Duodenal mucosa (tissue), 2 donors: ENCODE measurements around the gene WDR33.

Experiments
- H3K27ac ChIP-seq: one replicate; pipeline ENCODE4 v1.7.0; 2013; ENCODE audit warnings: low read depth, low read length
- H3K27me3 ChIP-seq, 2 donors: one replicate each; pipeline ENCODE4 v1.7.0; 2013; ENCODE audit warnings: low read length in 2 of 2, control low read depth in 1 of 2; ENCODE audit not compliant: insufficient read depth in 2 of 2, control insufficient read depth in 1 of 2
- H3K36me3 ChIP-seq, 2 donors: one replicate each; pipeline ENCODE4 v1.7.0; 2013; ENCODE audit warnings: low read length in 2 of 2, control low read depth in 1 of 2; ENCODE audit not compliant: insufficient read depth in 2 of 2, control insufficient read depth in 1 of 2
- H3K4me1 ChIP-seq, 2 donors: one replicate each; pipeline ENCODE4 v1.7.0; 2013; ENCODE audit warnings: low read length in 2 of 2, control low read depth in 1 of 2; ENCODE audit not compliant: insufficient read depth in 2 of 2, control insufficient read depth in 1 of 2
- H3K4me3 ChIP-seq, 2 donors: one replicate each; pipeline ENCODE4 v1.7.0; 2013; ENCODE audit warnings: low read length in 2 of 2, low read depth in 1 of 2
- H3K9ac ChIP-seq, 2 donors: one replicate each; pipeline ENCODE4 v1.7.0; 2013; ENCODE audit warnings: low read length in 2 of 2, low read depth in 1 of 2
- H3K9me3 ChIP-seq, 2 donors: one replicate each; pipeline ENCODE4 v1.7.0; 2013; ENCODE audit warnings: low read length in 2 of 2, control low read depth in 1 of 2; ENCODE audit not compliant: control insufficient read depth in 1 of 2

Gene WDR33

GRCh38 chr2:127683056-127683455 lies 127.9 kb downstream of the WDR33 start:
- H3K4me1 ChIP-seq: peaks cover 0 to 3% of the 10 kb centered on the region in 2 donors
- H3K27me3 ChIP-seq: peaks cover 0 to 12% of the 10 kb centered on the region in 2 donors
- no peak overlapping the region for H3K27ac ChIP-seq
- no peak overlapping the region for H3K9ac ChIP-seq
- H3K4me3 ChIP-seq: no peak overlapping the region
- no peaks in the 10 kb centered on the region for H3K36me3 ChIP-seq
- no peaks in the 10 kb centered on the region for H3K9me3 ChIP-seq

- no peak overlapping the region for H3K4me3 ChIP-seq
- H3K9ac ChIP-seq: no peak overlapping the region
- no peaks in the 10 kb centered on the region for H3K9me3 ChIP-seq
- H3K36me3 ChIP-seq: no peaks in the 10 kb centered on the region
- H3K27ac ChIP-seq: no peak overlapping the region
- H3K27me3 ChIP-seq: peaks cover 6 to 16% of the 10 kb centered on the region in 2 donors
- H3K4me1 ChIP-seq: peaks cover 0 to 3% of the 10 kb centered on the region in 2 donors
Observed at GRCh38 chr2:127681976-127682857, 128.8 kb downstream of the WDR33 start.

GRCh38 chr2:127681288-127681804 lies 129.6 kb downstream of the WDR33 start:
- no peaks in the 10 kb centered on the region for H3K9me3 ChIP-seq
- no peak overlapping the region for H3K27ac ChIP-seq
- H3K4me1 ChIP-seq: peaks cover 0 to 3% of the 10 kb centered on the region in 2 donors
- H3K4me3 ChIP-seq: peak overlapping the region in 1 of 2 donors; percentile 36
- H3K9ac ChIP-seq: no peak overlapping the region
- peaks cover 14 to 25% of the 10 kb centered on the region in 2 donors for H3K27me3 ChIP-seq
- no peaks in the 10 kb centered on the region for H3K36me3 ChIP-seq

- Histone ChIP-seq H3K27me3 (peaks cover 19 to 31% of the 10 kb centered on the region in 2 donors), H3K9ac (no peak overlapping the region), H3K36me3 (no peaks in the 10 kb centered on the region), H3K27ac (no peak overlapping the region), H3K4me3 (no peak overlapping the region), H3K9me3 (no peaks in the 10 kb centered on the region), H3K4me1 (peaks cover 0 to 7% of the 10 kb centered on the region in 2 donors)
Observed at GRCh38 chr2:127680706-127681287, 130.2 kb downstream of the WDR33 start.

- peaks cover 23 to 35% of the 10 kb centered on the region in 2 donors for H3K27me3 ChIP-seq
Observed at GRCh38 chr2:127679680-127680361, 131.2 kb downstream of the WDR33 start.

GRCh38 chr2:127678991-127679390 lies 132.0 kb downstream of the WDR33 start:
- Histone ChIP-seq H3K27ac (no peak overlapping the region), H3K4me3 (no peak overlapping the region), H3K9ac (no peak overlapping the region), H3K36me3 (no peaks in the 10 kb centered on the region), H3K4me1 (peaks cover 0 to 9% of the 10 kb centered on the region in 2 donors), H3K27me3 (peaks cover 30 to 42% of the 10 kb centered on the region in 2 donors), H3K9me3 (no peaks in the 10 kb centered on the region)

More at GRCh38 chr2:127679680-127680361, 131.2 kb downstream of the WDR33 start:
- no peaks in the 10 kb centered on the region for H3K9me3 ChIP-seq
- no peak overlapping the region for H3K9ac ChIP-seq
- H3K4me1 ChIP-seq: peaks cover 0 to 9% of the 10 kb centered on the region in 2 donors
- H3K36me3 ChIP-seq: no peaks in the 10 kb centered on the region
- no peak overlapping the region for H3K27ac ChIP-seq
- H3K4me3 ChIP-seq: no peak overlapping the region

GRCh38 chr2:127678531-127678930 lies 132.4 kb downstream of the WDR33 start:
- H3K4me1 ChIP-seq: peaks cover 0 to 9% of the 10 kb centered on the region in 2 donors
- H3K36me3 ChIP-seq: no peaks in the 10 kb centered on the region
- H3K27ac ChIP-seq: no peak overlapping the region
- no peak overlapping the region for H3K4me3 ChIP-seq
- H3K9ac ChIP-seq: no peak overlapping the region
- H3K27me3 ChIP-seq: peaks cover 35 to 47% of the 10 kb centered on the region in 2 donors
- H3K9me3 ChIP-seq: no peaks in the 10 kb centered on the region

GRCh38 chr2:127676906-127677305 lies 134.1 kb downstream of the WDR33 start:
- Histone ChIP-seq H3K4me3 (no peak overlapping the region), H3K27ac (no peak overlapping the region), H3K27me3 (peaks cover 41 to 59% of the 10 kb centered on the region in 2 donors), H3K36me3 (no peaks in the 10 kb centered on the region), H3K4me1 (peaks cover 0 to 9% of the 10 kb centered on the region in 2 donors), H3K9ac (no peak overlapping the region), H3K9me3 (no peaks in the 10 kb centered on the region)

GRCh38 chr2:127675331-127676261 lies 135.4 kb downstream of the WDR33 start, which contains the start of gene LIMS2:
TSS of gene LIMS2 (minus strand) at chr2:127675530. CDS start at chr2:127675024, 506 bp downstream.
- H3K9me3 ChIP-seq: no peaks in the 10 kb centered on the region
- peak within 1 kb of the TSS; percentile 52 to 55 for H3K4me3 ChIP-seq
- peaks cover 0 to 6% of the 10 kb centered on the region in 2 donors for H3K4me1 ChIP-seq
- H3K36me3 ChIP-seq: no peaks in the 10 kb centered on the region
- H3K9ac ChIP-seq: peak within 1 kb of the TSS; percentile 15 to 25
- peak within 1 kb of the TSS; percentile 10 for H3K27ac ChIP-seq
- H3K27me3 ChIP-seq: peaks cover 45 to 63% of the 10 kb centered on the region in 2 donors
